K562 (cell line): ENCODE measurements around the gene ST7.

Source experiments
- ATF1 ChIP-seq, 2 experiments: fragments of 450-650 bp in 1 of 2; IDR thresholded peaks; 2 replicates each; pipeline ENCODE4 v1.6.1; 2016; ENCODE audit warnings: missing compliant biosample characterization in 1 of 2, missing genetic modification characterization in 1 of 2
- CBFB ChIP-seq: sonication (generic); formaldehyde crosslinking; IDR thresholded peaks from 2 replicates; pipeline ENCODE4 v1.4.0; 2020; ENCODE audit warnings: mild to moderate bottlenecking, missing genetic modification reagents
- ESRRA ChIP-seq: fragments of 450-650 bp; IDR thresholded peaks from 2 replicates; pipeline ENCODE4 v1.6.1; 2014; ENCODE audit warnings: low read depth, mild to moderate bottlenecking, moderate library complexity, borderline replicate concordance
- GATAD2B ChIP-seq: fragments of 450-650 bp; IDR thresholded peaks from 2 replicates; pipeline ENCODE4 v1.6.1; 2017; ENCODE audit warnings: mild to moderate bottlenecking, borderline replicate concordance
- KDM4B ChIP-seq, 2 experiments: fragments of 450-650 bp in 1 of 2; sonication (generic) in 1 of 2; IDR thresholded peaks; 2 replicates each; pipeline ENCODE4 v1.6.1; 2016 to 2017; ENCODE audit warnings: borderline replicate concordance in 2 of 2, antibody characterized with exemption in 1 of 2, low read depth in 1 of 2, mild to moderate bottlenecking in 1 of 2
- MIER1 ChIP-seq: fragments of 450-650 bp; IDR thresholded peaks from 2 replicates; pipeline ENCODE4 v1.6.1; 2016; ENCODE audit warnings: antibody characterized with exemption, mild to moderate bottlenecking, low read depth
- POLR2A ChIP-seq: fragments of 450-650 bp; conservative IDR thresholded peaks from 2 replicates; pipeline ENCODE4 v1.6.1; 2016
- POLR2AphosphoS5 ChIP-seq: IDR thresholded peaks from 2 replicates; pipeline ENCODE4 v1.6.1; 2011; ENCODE audit warnings: mild to moderate bottlenecking, low read depth, low read length, moderate library complexity; ENCODE audit not compliant: control insufficient read depth, insufficient read depth
- YBX1 ChIP-seq: fragments of 450-650 bp; IDR thresholded peaks from 2 replicates; pipeline ENCODE4 v1.7.1; 2016; ENCODE audit warnings: mild to moderate bottlenecking
- YY1 ChIP-seq, 3 experiments: IDR thresholded peaks; 2 replicates each; pipeline ENCODE4 v1.6.1; 2011; ENCODE audit warnings: low read length in 2 of 3, mild to moderate bottlenecking in 2 of 3, moderate library complexity in 2 of 3, borderline replicate concordance in 1 of 3, control low read depth in 1 of 3, low read depth in 1 of 3; ENCODE audit not compliant: insufficient read depth in 3 of 3, insufficient replicate concordance in 2 of 3, control insufficient read depth in 1 of 3, insufficient read length in 1 of 3; ENCODE audit errors: extremely low read depth in 1 of 3
- ZFX ChIP-seq: sonication (generic); formaldehyde crosslinking; IDR thresholded peaks from 2 replicates; pipeline ENCODE4 v1.8.0; 2022; ENCODE audit warnings: mild to moderate bottlenecking, missing genetic modification reagents, moderate library complexity
- ZNF384 ChIP-seq: IDR thresholded peaks from 2 replicates; pipeline ENCODE4 v1.6.1; 2012; ENCODE audit warnings: low read depth, low read length, improper control_type of control experiment
- TF ChIP-seq, protein P1 (sequence below): sonication (generic); formaldehyde crosslinking; IDR thresholded peaks from 2 replicates; pipeline ENCODE4 v1.8.1; 2023; ENCODE audit warnings: mild to moderate bottlenecking, missing genetic modification reagents, moderate library complexity
- TF ChIP-seq, protein P2 (sequence below), 2 experiments: IDR thresholded peaks in 1 of 2; conservative IDR thresholded peaks in 1 of 2; 2 replicates each; pipeline ENCODE4 v1.6.1; 2016; ENCODE audit warnings: low read depth in 2 of 2, mild to moderate bottlenecking in 1 of 2, missing compliant biosample characterization in 1 of 2, missing genetic modification characterization in 1 of 2, moderate library complexity in 1 of 2

DNA sequence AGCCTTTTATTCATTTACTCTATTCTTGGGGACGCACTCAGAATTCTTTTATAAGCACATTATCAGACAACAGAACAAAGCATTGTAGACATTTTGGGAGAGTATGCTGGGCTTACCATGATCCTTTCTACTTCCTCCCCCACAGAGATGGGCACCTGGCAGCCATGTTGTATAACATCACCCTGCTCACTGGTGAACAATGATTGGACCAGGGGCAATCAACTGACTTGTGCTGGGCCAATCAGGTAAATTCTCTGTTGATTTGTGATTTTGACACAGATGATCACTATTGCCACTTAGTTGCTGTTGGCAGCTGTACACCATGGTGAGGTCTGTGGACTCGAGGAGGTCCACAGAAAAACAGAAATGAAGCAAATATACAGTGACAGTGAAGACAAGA lies 325.9 kb downstream of the ST7 start:
- TF ChIP-seq, protein P1, sequence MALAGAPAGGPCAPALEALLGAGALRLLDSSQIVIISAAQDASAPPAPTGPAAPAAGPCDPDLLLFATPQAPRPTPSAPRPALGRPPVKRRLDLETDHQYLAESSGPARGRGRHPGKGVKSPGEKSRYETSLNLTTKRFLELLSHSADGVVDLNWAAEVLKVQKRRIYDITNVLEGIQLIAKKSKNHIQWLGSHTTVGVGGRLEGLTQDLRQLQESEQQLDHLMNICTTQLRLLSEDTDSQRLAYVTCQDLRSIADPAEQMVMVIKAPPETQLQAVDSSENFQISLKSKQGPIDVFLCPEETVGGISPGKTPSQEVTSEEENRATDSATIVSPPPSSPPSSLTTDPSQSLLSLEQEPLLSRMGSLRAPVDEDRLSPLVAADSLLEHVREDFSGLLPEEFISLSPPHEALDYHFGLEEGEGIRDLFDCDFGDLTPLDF (CRISPR knock-in tag) = no peak
- TF ChIP-seq POLR2A (no peak), GATAD2B (no peak), YY1 (IDR thresholded peaks at IDR 0.05; ENCODE audit: borderline replicate concordance in 1 of 3, control insufficient read depth in 1 of 3, extremely low read depth in 1 of 3, insufficient read depth in 3 of 3, insufficient read length in 1 of 3, insufficient replicate concordance in 2 of 3, low read depth in 1 of 3, low read length in 2 of 3) (peak in 1 of 3 experiments; percentile 64), YBX1 (no peak), MIER1 (no peak), POLR2AphosphoS5 (no peak), ESRRA (no peak), CBFB (CRISPR knock-in tag) (no peak), ATF1 (CRISPR knock-in tag; IDR thresholded peaks at IDR 0.05) (no peak), ATF1 (tag; IDR thresholded peaks at IDR 0.05) (no peak), ZNF384 (no peak), ZFX (no peak), KDM4B (IDR thresholded peaks at IDR 0.05; ENCODE audit: borderline replicate concordance in 2 of 2, low read depth in 1 of 2) (no peak)
- TF ChIP-seq, protein P2, sequence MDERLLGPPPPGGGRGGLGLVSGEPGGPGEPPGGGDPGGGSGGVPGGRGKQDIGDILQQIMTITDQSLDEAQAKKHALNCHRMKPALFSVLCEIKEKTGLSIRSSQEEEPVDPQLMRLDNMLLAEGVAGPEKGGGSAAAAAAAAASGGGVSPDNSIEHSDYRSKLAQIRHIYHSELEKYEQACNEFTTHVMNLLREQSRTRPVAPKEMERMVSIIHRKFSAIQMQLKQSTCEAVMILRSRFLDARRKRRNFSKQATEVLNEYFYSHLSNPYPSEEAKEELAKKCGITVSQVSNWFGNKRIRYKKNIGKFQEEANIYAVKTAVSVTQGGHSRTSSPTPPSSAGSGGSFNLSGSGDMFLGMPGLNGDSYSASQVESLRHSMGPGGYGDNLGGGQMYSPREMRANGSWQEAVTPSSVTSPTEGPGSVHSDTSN (CRISPR knock-in tag; IDR thresholded peaks at IDR 0.05; ENCODE audit: low read depth) = no peak
- TF ChIP-seq, protein P2 (tag; conservative IDR thresholded peaks at IDR 0.05; ENCODE audit: low read depth) = no peak
